Endothelial cell (in vitro differentiated cells): ENCODE measurements around the gene MICAL3. TPM values are rescaled to one million over a fixed set of nuclear protein-coding genes. Genes with fewer than 3 reads are reported as not detected.
"Not testable (repeated sequence)": the region's sequence is repeated elsewhere in the genome, so short reads cannot be mapped to it uniquely, and the experiment has no call there.

ENCODE experiments used
- DNase-seq: peaks from one replicate; pipeline ENCODE4 v3.0.0; 2021; ENCODE audit warnings: low spot score
- H3K27ac Mint-ChIP-seq: one replicate; pipeline ENCODE4 v1.8.0; 2021; ENCODE audit warnings: mixed read lengths, inconsistent platforms; ENCODE audit not compliant: unreplicated experiment
- H3K27me3 Mint-ChIP-seq: one replicate; pipeline ENCODE4 v1.8.0; 2021; ENCODE audit warnings: mild to moderate bottlenecking, moderate library complexity, mixed read lengths, inconsistent platforms; ENCODE audit not compliant: unreplicated experiment
- H3K36me3 Mint-ChIP-seq: one replicate; pipeline ENCODE4 v1.8.0; 2021; ENCODE audit warnings: mild to moderate bottlenecking, low read depth, mixed read lengths, inconsistent platforms; ENCODE audit not compliant: unreplicated experiment
- H3K4me1 Mint-ChIP-seq: one replicate; pipeline ENCODE4 v1.8.0; 2021; ENCODE audit warnings: mild to moderate bottlenecking, mixed read lengths, inconsistent platforms; ENCODE audit not compliant: unreplicated experiment
- H3K4me3 Mint-ChIP-seq: one replicate; pipeline ENCODE4 v1.8.0; 2021; ENCODE audit warnings: mild to moderate bottlenecking, mixed read lengths, inconsistent platforms; ENCODE audit not compliant: unreplicated experiment
- H3K9me3 Mint-ChIP-seq: one replicate; pipeline ENCODE4 v1.8.0; 2021; ENCODE audit warnings: mixed read lengths, inconsistent platforms; ENCODE audit not compliant: unreplicated experiment
- total RNA-seq: library from RNA; stranded (reverse); fragmentation: NEBNext Ultra II Directional; extraction: Animal tissue kit (Norgen Biotek cat#: 25700); gene quantifications from one replicate; pipeline ENCODE4 v1.2.1, GENCODE V29; 2021; ENCODE audit not compliant: unreplicated experiment
- TF ChIP-seq, protein P1 (sequence below): fragments of 200-600 bp; sonication (generic); IDR thresholded peaks from one replicate; pipeline ENCODE4 v1.5.0; 2021; ENCODE audit warnings: antibody characterized with exemption; ENCODE audit not compliant: unreplicated experiment

The MICAL3 gene
- total RNA-seq, 1 donor from 2014 or later: 54.3 TPM

DNA sequence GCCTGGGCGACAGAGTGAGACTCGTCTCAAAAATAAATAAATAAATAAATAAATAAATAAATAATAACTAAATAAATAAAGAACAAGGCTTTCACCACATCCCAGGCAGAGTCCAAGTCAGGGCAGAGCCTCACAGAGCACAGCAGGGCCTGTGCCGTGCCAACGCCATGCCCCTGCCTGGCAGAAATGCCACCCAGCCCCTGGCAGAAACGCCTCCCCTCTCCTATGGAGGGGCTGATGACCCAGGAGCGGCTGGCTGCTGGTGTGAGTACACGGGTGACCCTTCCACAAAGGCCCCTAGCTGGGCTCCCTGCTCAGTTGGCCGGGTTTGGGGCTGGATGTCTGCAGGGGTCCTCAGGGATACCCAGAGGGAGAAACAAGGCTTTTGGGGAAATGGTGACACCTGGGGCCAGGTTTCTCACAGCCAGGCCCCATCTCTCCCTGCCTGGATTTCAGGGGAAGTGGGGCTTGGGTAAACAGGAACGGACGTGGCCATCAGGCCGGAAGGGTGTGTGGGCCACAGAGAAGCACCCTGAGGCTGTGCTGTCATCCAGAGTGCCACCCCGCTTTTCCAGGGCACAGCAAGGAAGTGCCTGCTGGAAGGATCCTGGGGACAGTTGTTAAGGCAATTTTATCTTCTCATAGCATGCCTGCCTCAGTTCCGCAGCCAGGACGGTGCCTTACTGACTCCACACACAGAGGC is 255.2 kb downstream of the MICAL3 start:
- no peak for DNase-seq
- Mint-ChIP-seq H3K36me3 (peaks cover 6% of the 10 kb centered on the region), H3K9me3 (no peaks in the 10 kb centered on the region), H3K4me1 (peaks cover 10% of the 10 kb centered on the region), H3K4me3 (no peak overlapping the region), H3K27me3 (peaks cover 7% of the 10 kb centered on the region), H3K27ac (no peak overlapping the region)
- TF ChIP-seq, protein P1, sequence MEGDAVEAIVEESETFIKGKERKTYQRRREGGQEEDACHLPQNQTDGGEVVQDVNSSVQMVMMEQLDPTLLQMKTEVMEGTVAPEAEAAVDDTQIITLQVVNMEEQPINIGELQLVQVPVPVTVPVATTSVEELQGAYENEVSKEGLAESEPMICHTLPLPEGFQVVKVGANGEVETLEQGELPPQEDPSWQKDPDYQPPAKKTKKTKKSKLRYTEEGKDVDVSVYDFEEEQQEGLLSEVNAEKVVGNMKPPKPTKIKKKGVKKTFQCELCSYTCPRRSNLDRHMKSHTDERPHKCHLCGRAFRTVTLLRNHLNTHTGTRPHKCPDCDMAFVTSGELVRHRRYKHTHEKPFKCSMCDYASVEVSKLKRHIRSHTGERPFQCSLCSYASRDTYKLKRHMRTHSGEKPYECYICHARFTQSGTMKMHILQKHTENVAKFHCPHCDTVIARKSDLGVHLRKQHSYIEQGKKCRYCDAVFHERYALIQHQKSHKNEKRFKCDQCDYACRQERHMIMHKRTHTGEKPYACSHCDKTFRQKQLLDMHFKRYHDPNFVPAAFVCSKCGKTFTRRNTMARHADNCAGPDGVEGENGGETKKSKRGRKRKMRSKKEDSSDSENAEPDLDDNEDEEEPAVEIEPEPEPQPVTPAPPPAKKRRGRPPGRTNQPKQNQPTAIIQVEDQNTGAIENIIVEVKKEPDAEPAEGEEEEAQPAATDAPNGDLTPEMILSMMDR: no peak

DNA sequence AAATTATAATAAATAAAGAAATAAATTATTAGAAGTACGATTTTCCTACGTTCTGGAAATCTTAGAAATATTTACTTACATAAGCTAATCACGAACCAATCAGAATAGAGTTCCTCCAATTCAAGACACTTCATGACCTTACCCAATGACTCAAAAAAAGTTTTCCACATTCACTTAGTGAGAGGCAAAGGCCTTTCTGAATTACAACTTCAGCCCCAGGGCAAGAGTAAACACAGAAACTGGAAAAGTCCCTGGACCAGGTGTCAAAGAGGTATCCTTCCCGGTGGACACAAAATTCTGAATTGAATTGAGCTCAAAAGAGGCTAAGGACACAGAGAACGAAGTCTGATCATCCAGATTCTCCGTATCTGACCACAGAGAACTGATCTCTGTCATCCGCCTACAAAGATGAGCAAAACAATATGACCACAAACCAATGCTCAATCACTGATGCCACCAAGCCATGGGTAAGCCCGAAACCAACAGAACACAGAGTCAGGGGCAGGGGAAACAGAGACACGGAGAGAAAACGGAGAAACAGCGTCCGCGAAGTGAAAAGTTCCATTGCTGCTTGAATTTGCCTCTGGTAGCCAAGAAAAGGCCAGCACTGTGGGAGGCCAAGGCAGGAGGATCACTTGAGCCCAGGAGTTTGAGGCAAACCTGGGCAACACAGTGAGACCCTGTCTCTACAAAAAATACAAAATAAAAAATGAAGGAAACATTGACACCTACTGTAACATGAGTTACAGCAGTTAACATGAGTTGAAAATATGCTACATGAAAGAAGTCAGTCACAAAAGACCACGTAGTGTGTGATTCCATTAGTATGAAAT is 256.9 kb downstream of the MICAL3 start:
- Mint-ChIP-seq H3K36me3 (peaks cover 6% of the 10 kb centered on the region), H3K4me1 (peaks cover 3% of the 10 kb centered on the region), H3K9me3 (no peaks in the 10 kb centered on the region), H3K27me3 (peaks cover 6% of the 10 kb centered on the region), H3K4me3 (no peak overlapping the region), H3K27ac (no peak overlapping the region)
- no peak for DNase-seq
- TF ChIP-seq, protein P1: no peak

GRCh38 chr22:17764852-17765251 is 259.5 kb downstream of the MICAL3 start:
- H3K4me1 Mint-ChIP-seq, DNase-seq: not testable (repeated sequence)

DNA sequence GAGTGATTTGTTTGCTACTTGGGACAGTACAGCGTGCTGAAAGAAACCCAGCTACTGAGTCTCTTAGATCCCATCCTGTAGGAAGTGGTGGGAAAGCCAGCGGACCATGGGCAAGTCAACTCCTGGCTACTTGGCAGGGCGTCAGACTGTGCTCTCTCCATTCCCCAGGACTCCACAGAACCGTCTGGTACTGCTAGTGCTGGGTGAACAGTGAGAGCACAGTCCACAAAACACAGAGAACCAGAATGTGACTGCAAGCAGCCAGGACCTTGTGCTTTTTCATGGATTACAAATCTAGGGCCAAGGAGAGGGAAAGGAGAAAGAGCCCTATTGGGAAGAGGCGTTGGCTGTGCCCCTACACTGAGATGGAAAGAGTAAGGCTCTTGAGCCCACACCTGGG is 260.3 kb downstream of the MICAL3 start:
- H3K9me3 Mint-ChIP-seq: no peaks in the 10 kb centered on the region
- no peak for DNase-seq
- peaks cover 2% of the 10 kb centered on the region for H3K27me3 Mint-ChIP-seq
- H3K4me1 Mint-ChIP-seq: no peaks in the 10 kb centered on the region
- H3K27ac Mint-ChIP-seq: no peak overlapping the region
- H3K36me3 Mint-ChIP-seq: peaks cover 4% of the 10 kb centered on the region
- TF ChIP-seq, protein P1: no peak
- no peak overlapping the region for H3K4me3 Mint-ChIP-seq

More at GRCh38 chr22:17764852-17765251, 259.5 kb downstream of the MICAL3 start:
- not testable (repeated sequence) for H3K4me3 Mint-ChIP-seq, H3K27me3 Mint-ChIP-seq, H3K36me3 Mint-ChIP-seq, H3K9me3 Mint-ChIP-seq, H3K27ac Mint-ChIP-seq

- H3K27me3 Mint-ChIP-seq, H3K36me3 Mint-ChIP-seq, H3K9me3 Mint-ChIP-seq, H3K4me1 Mint-ChIP-seq, H3K4me3 Mint-ChIP-seq, H3K27ac Mint-ChIP-seq, DNase-seq: not testable (repeated sequence)
Measured at GRCh38 chr22:17763442-17763841, 260.9 kb downstream of the MICAL3 start.

GRCh38 chr22:17761138-17761488 is 263.2 kb downstream of the MICAL3 start:
- Mint-ChIP-seq H3K4me1 (no peaks in the 10 kb centered on the region), H3K9me3 (no peaks in the 10 kb centered on the region), H3K27me3 (no peaks in the 10 kb centered on the region), H3K27ac (no peak overlapping the region), H3K4me3 (no peak overlapping the region), H3K36me3 (no peaks in the 10 kb centered on the region)
- TF ChIP-seq, protein P1: no peak
- no peak for DNase-seq
